Mesothelial cell of epicardium (in vitro differentiated cells): ENCODE results near the gene PDAP1. TPM values are rescaled to one million over a fixed set of nuclear protein-coding genes. Genes with fewer than 3 reads are reported as not detected.

Experiments
- DNase-seq, 2 experiments: peaks; one replicate each; pipeline ENCODE4 v3.0.0; 2021; ENCODE audit warnings: low spot score in 2 of 2; ENCODE audit not compliant: unreplicated experiment in 2 of 2
- H3K27ac Mint-ChIP-seq: 2 replicates; pipeline ENCODE4 v1.8.0; 2021; ENCODE audit warnings: mixed read lengths
- H3K27me3 Mint-ChIP-seq: 2 replicates; pipeline ENCODE4 v1.8.0; 2021; ENCODE audit warnings: low read depth, mixed read lengths
- H3K36me3 Mint-ChIP-seq: 2 replicates; pipeline ENCODE4 v1.8.0; 2021; ENCODE audit warnings: mixed read lengths
- H3K4me1 Mint-ChIP-seq: 2 replicates; pipeline ENCODE4 v1.8.0; 2021; ENCODE audit warnings: mixed read lengths
- H3K4me3 Mint-ChIP-seq: 2 replicates; pipeline ENCODE4 v1.8.0; 2021; ENCODE audit warnings: mild to moderate bottlenecking, moderate library complexity, mixed read lengths
- H3K9me3 Mint-ChIP-seq: 2 replicates; pipeline ENCODE4 v1.8.0; 2021; ENCODE audit warnings: mixed read lengths
- CTCF ChIP-seq: fragments of 200-600 bp; sonication (generic); IDR thresholded peaks from one replicate; pipeline ENCODE4 v1.5.0; 2021; ENCODE audit warnings: antibody characterized with exemption; ENCODE audit not compliant: unreplicated experiment
- total RNA-seq: library from RNA; stranded (reverse); gene quantifications from 3 replicates; pipeline ENCODE4 v1.2.1, GENCODE V29; 2021

PDAP1 gene
- 98.2 to 103 TPM (median 99.4 TPM) in 3 replicates for total RNA-seq

- Mint-ChIP-seq H3K36me3 (peaks cover 20% of the 10 kb centered on the region), H3K4me1 (peaks cover 22% of the 10 kb centered on the region), H3K4me3 (peak within 1 kb of the TSS; percentile 95)
These were observed at the start of gene PDAP1, which contains the start of gene BUD31 for GRCh38 chr7:99408379-99409191. Gene PDAP1, minus strand, starts transcription at chr7:99408597. Its CDS starts 49 bp downstream, at chr7:99408548. Gene BUD31, plus strand, starts transcription at chr7:99408969. Its CDS starts 2,124 bp downstream, at chr7:99411093.

GRCh38 chr7:99457650-99458493 lies 49.5 kb upstream of the PDAP1 start:
- Mint-ChIP-seq H3K4me3 (no peak overlapping the region), H3K27ac (no peak overlapping the region), H3K36me3 (peaks cover 27% of the 10 kb centered on the region), H3K4me1 (no peaks in the 10 kb centered on the region), H3K9me3 (no peaks in the 10 kb centered on the region), H3K27me3 (no peaks in the 10 kb centered on the region)
- no peak for DNase-seq
- TF ChIP-seq CTCF: no peak

More at GRCh38 chr7:99408379-99409191, at the start of gene PDAP1, which contains the start of gene BUD31:
- no peak for TF ChIP-seq CTCF
- Mint-ChIP-seq H3K27ac (peak within 1 kb of the TSS; percentile 99), H3K27me3 (no peaks in the 10 kb centered on the region), H3K9me3 (no peaks in the 10 kb centered on the region)
- peak; percentile 77 to 96 for DNase-seq

GRCh38 chr7:99457050-99457649 lies 48.8 kb upstream of the PDAP1 start:
- no peaks in the 10 kb centered on the region for H3K9me3 Mint-ChIP-seq
- H3K27me3 Mint-ChIP-seq: no peaks in the 10 kb centered on the region
- no peak overlapping the region for H3K4me3 Mint-ChIP-seq
- no peaks in the 10 kb centered on the region for H3K4me1 Mint-ChIP-seq
- H3K36me3 Mint-ChIP-seq: peaks cover 24% of the 10 kb centered on the region
- no peak overlapping the region for H3K27ac Mint-ChIP-seq
- no peak for DNase-seq
- TF ChIP-seq CTCF: no peak

GRCh38 chr7:99456288-99456687 lies 47.9 kb upstream of the PDAP1 start:
- H3K36me3 Mint-ChIP-seq: peaks cover 24% of the 10 kb centered on the region
- TF ChIP-seq CTCF: no peak
- H3K4me1 Mint-ChIP-seq: no peaks in the 10 kb centered on the region
- H3K27me3 Mint-ChIP-seq: no peaks in the 10 kb centered on the region
- no peak overlapping the region for H3K27ac Mint-ChIP-seq
- DNase-seq: no peak
- H3K9me3 Mint-ChIP-seq: no peaks in the 10 kb centered on the region
- no peak overlapping the region for H3K4me3 Mint-ChIP-seq

- no peak for TF ChIP-seq CTCF
- Mint-ChIP-seq H3K27ac (no peak overlapping the region), H3K9me3 (no peaks in the 10 kb centered on the region), H3K4me1 (no peaks in the 10 kb centered on the region), H3K4me3 (no peak overlapping the region), H3K27me3 (no peaks in the 10 kb centered on the region), H3K36me3 (peaks cover 27% of the 10 kb centered on the region)
- DNase-seq: no peak
These were observed 47.5 kb upstream of the PDAP1 start for GRCh38 chr7:99455874-99456273.
